ENCODE data around the gene HYI. TPM values are rescaled to one million over a fixed set of nuclear protein-coding genes. Genes with fewer than 3 reads are reported as not detected.

Gene HYI
- total RNA-seq, 5 donors from 2014 or later (not counting 1 experiment from before 2014, with no cell fraction given), result 14.9 to 27.4 (median 19.9) TPM

DNA sequence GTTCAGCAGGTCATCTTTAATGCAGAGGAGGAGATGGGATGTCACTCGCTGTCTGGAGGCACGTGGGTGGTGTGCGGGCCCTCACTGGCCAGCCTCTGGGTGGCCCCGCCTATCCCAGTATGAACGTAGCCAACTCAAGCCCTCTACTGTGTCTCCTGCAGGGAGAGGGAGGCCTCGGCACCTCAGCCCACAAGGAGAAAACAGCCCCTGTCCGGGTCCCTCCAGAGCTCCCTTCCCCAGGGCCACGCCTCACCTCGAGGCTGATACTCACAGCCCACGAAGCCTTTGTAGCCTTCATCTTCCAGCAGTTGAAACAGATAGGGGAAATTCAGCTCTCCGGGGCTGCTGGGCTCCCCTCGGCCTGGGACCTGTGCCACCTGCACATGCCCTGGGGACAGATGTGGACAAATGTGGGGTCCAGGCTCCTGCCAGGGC lies 2.6 kb downstream of the HYI start:
- H3K4me3 ChIP-seq (ENCODE audit: control insufficient read depth in 1 of 2, extremely low read depth in 1 of 2, low read length in 1 of 2), result no peak overlapping the region
- peaks cover 17 to 23% (median 21%) of the 10 kb centered on the region in 3 donors for H3K4me1 Mint-ChIP-seq
- no peak overlapping the region for H3K4me3 Mint-ChIP-seq
- DNase-seq (no peak), ATAC-seq (replicated peaks in 1 of 4) (no peak)
- H3K4me1 ChIP-seq (ENCODE audit: control insufficient read depth in 1 of 2, extremely low read depth in 1 of 2, insufficient read depth in 2 of 2, low read length in 2 of 2), result peaks cover 0 to 21% of the 10 kb centered on the region in 2 experiments
- no peaks in the 10 kb centered on the region for H3K9me3 ChIP-seq
- H3K36me3 Mint-ChIP-seq, result peaks cover 31% of the 10 kb centered on the region
- ChIA-PET POLR2A (no interaction called here), CTCF (no interaction called here)
- H3K27me3 Mint-ChIP-seq, result peaks cover 0 to 4% of the 10 kb centered on the region in 2 donors
- H3K36me3 ChIP-seq (ENCODE audit: control insufficient read depth in 2 of 2, extremely low read depth in 1 of 2, insufficient read depth in 1 of 2, low read length in 1 of 2), result peaks cover 2 to 40% of the 10 kb centered on the region in 2 donors
- peaks cover 0 to 6% of the 10 kb centered on the region in 2 experiments for H3K27me3 ChIP-seq (replicated peaks in 1 of 2; ENCODE audit: control insufficient read depth in 2 of 2, extremely low read depth in 1 of 2, insufficient read depth in 2 of 2, low read length in 1 of 2)
- H3K27ac Mint-ChIP-seq, result peak overlapping the region in 1 of 2 donors; percentile 52
- no peaks in the 10 kb centered on the region for H3K9me3 Mint-ChIP-seq
- H3K27ac ChIP-seq (ENCODE audit: low read length), result no peak overlapping the region
- 83% methylated on average over 8 of the region's 12 CpGs for WGBS (ENCODE audit: insufficient coverage)

GRCh38 chr1:43450251-43450941 lies 3.3 kb downstream of the HYI start:
- DNase-seq, result no peak

DNA sequence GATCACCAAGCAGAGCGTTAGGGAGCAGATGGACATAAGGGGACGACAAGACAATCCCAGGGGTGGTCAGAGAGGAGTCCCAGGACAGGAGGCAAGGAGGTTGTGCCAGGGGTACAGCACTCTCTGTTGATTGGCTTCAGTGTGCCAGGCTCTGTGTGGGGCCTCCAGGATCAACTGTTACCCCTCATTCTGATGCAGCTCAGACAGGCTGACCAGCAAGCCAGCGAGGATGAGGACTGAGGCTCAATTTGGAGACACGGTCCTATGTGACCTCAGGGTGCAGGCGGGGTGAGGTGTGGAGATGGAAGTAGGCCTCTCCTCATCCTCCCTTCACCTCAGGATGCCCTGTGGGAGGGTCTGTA lies 4.0 kb downstream of the HYI start:
- ChIA-PET POLR2A (no interaction called here), CTCF (no interaction called here)
- Mint-ChIP-seq H3K27ac (no peak overlapping the region), H3K36me3 (peaks cover 43% of the 10 kb centered on the region), H3K9me3 (no peaks in the 10 kb centered on the region), H3K4me1 (peaks cover 15 to 24% (median 18%) of the 10 kb centered on the region in 3 donors), H3K27me3 (peaks cover 0 to 4% of the 10 kb centered on the region in 2 donors), H3K4me3 (no peak overlapping the region)
- no peak overlapping the region for H3K27ac ChIP-seq (ENCODE audit: low read length)
- no peaks in the 10 kb centered on the region for H3K9me3 ChIP-seq
- no peak overlapping the region for H3K4me3 ChIP-seq (ENCODE audit: control insufficient read depth in 1 of 2, extremely low read depth in 1 of 2, low read length in 1 of 2)
- DNase-seq (no peak), ATAC-seq (replicated peaks in 1 of 4) (no peak)
- peaks cover 0 to 19% of the 10 kb centered on the region in 2 experiments for H3K4me1 ChIP-seq (ENCODE audit: control insufficient read depth in 1 of 2, extremely low read depth in 1 of 2, insufficient read depth in 2 of 2, low read length in 2 of 2)
- 96% methylated on average over 2 of the region's 5 CpGs for WGBS (ENCODE audit: insufficient coverage)
- H3K27me3 ChIP-seq (replicated peaks in 1 of 2; ENCODE audit: control insufficient read depth in 2 of 2, extremely low read depth in 1 of 2, insufficient read depth in 2 of 2, low read length in 1 of 2), result peaks cover 0 to 4% of the 10 kb centered on the region in 2 experiments
- H3K36me3 ChIP-seq (ENCODE audit: control insufficient read depth in 2 of 2, extremely low read depth in 1 of 2, insufficient read depth in 1 of 2, low read length in 1 of 2), result peaks cover 6 to 55% of the 10 kb centered on the region in 2 donors

More at GRCh38 chr1:43450251-43450941, 3.3 kb downstream of the HYI start:
- H3K4me1 Mint-ChIP-seq, result peaks cover 17 to 23% (median 21%) of the 10 kb centered on the region in 3 donors
- Histone ChIP-seq H3K27ac (ENCODE audit: low read length) (no peak overlapping the region), H3K4me1 (ENCODE audit: control insufficient read depth in 1 of 2, extremely low read depth in 1 of 2, insufficient read depth in 2 of 2, low read length in 2 of 2) (peaks cover 0 to 21% of the 10 kb centered on the region in 2 experiments), H3K36me3 (ENCODE audit: control insufficient read depth in 2 of 2, extremely low read depth in 1 of 2, insufficient read depth in 1 of 2, low read length in 1 of 2) (peaks cover 3 to 48% of the 10 kb centered on the region in 2 donors), H3K4me3 (ENCODE audit: control insufficient read depth in 1 of 2, extremely low read depth in 1 of 2, low read length in 1 of 2) (no peak overlapping the region), H3K9me3 (no peaks in the 10 kb centered on the region), H3K27me3 (replicated peaks in 1 of 2; ENCODE audit: control insufficient read depth in 2 of 2, extremely low read depth in 1 of 2, insufficient read depth in 2 of 2, low read length in 1 of 2) (peaks cover 0 to 6% of the 10 kb centered on the region in 2 experiments)
- H3K27ac Mint-ChIP-seq, result no peak overlapping the region
- 93% methylated on average over 8 of the region's 10 CpGs for WGBS (ENCODE audit: insufficient coverage)
- H3K9me3 Mint-ChIP-seq, result no peaks in the 10 kb centered on the region
- POLR2A ChIA-PET, result no interaction called here
- H3K36me3 Mint-ChIP-seq, result peaks cover 36% of the 10 kb centered on the region
- ATAC-seq (replicated peaks in 1 of 4), result no peak
- CTCF ChIA-PET, result no interaction called here
- peaks cover 0 to 4% of the 10 kb centered on the region in 2 donors for H3K27me3 Mint-ChIP-seq
- no peak overlapping the region for H3K4me3 Mint-ChIP-seq

- Histone ChIP-seq H3K4me3 (ENCODE audit: control insufficient read depth in 1 of 2, extremely low read depth in 1 of 2, low read length in 1 of 2) (no peak overlapping the region), H3K4me1 (ENCODE audit: control insufficient read depth in 1 of 2, extremely low read depth in 1 of 2, insufficient read depth in 2 of 2, low read length in 2 of 2) (peaks cover 0 to 14% of the 10 kb centered on the region in 2 experiments), H3K9me3 (no peaks in the 10 kb centered on the region), H3K36me3 (ENCODE audit: control insufficient read depth in 2 of 2, extremely low read depth in 1 of 2, insufficient read depth in 1 of 2, low read length in 1 of 2) (peaks cover 8 to 61% of the 10 kb centered on the region in 2 donors), H3K27ac (ENCODE audit: low read length) (no peak overlapping the region), H3K27me3 (replicated peaks in 1 of 2; ENCODE audit: control insufficient read depth in 2 of 2, extremely low read depth in 1 of 2, insufficient read depth in 2 of 2, low read length in 1 of 2) (no peaks in the 10 kb centered on the region)
- peaks cover 49% of the 10 kb centered on the region for H3K36me3 Mint-ChIP-seq
- DNase-seq (no peak), ATAC-seq (replicated peaks in 1 of 4) (no peak)
- H3K27me3 Mint-ChIP-seq, result no peaks in the 10 kb centered on the region
- POLR2A ChIA-PET, result no interaction called here
- no peaks in the 10 kb centered on the region for H3K9me3 Mint-ChIP-seq
- peaks cover 10 to 20% (median 12%) of the 10 kb centered on the region in 3 donors for H3K4me1 Mint-ChIP-seq
- no peak overlapping the region for H3K4me3 Mint-ChIP-seq
- WGBS (ENCODE audit: insufficient coverage), result 93% methylated on average over 11 of the region's 11 CpGs
- H3K27ac Mint-ChIP-seq, result peak overlapping the region; percentile 1 to 52
- CTCF ChIA-PET, result no interaction called here
Observed at GRCh38 chr1:43448955-43449707, 4.6 kb downstream of the HYI start.

DNA sequence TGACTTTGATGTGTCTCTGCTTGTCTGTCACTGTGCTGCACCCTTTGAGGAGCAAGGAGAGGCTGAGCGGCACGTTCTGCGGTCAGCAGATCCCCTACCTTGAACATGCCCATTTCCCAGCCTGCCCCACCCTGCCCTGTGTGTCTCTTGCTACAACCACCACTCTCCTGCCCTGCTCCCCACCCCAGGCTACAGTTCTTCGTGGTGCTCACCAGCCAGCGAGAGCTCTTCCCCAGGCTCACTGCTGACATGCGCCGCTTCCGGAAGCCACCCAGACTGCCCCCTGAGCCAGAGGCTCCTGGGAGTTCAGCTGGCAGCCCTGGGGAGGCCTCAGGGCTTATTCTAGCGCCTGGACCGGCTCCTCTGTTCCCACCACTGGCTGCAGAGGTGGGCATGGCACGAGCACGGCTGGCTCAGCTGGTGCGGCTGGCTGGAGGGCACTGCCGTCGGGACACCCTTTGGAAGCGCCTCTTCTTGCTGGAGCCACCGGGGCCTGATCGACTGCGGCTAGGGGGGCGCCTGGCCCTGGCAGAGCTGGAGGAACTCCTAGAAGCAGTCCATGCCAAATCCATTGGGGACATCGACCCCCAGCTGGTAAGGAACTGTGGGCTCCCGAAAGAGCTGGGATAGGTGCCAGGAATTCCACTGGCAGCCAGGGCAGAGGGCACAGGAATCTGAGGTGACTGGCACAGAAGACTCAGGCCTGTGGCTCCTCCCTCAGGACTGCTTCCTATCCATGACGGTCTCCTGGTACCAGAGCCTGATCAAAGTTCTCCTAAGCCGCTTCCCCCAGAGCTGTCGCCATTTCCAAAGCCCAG lies 5.6 kb downstream of the HYI start:
- Histone ChIP-seq H3K9me3 (no peaks in the 10 kb centered on the region), H3K36me3 (ENCODE audit: control insufficient read depth in 2 of 2, extremely low read depth in 1 of 2, insufficient read depth in 1 of 2, low read length in 1 of 2) (peaks cover 18 to 71% of the 10 kb centered on the region in 2 donors), H3K27me3 (replicated peaks in 1 of 2; ENCODE audit: control insufficient read depth in 2 of 2, extremely low read depth in 1 of 2, insufficient read depth in 2 of 2, low read length in 1 of 2) (no peaks in the 10 kb centered on the region), H3K4me1 (ENCODE audit: control insufficient read depth in 1 of 2, extremely low read depth in 1 of 2, insufficient read depth in 2 of 2, low read length in 2 of 2) (peaks cover 0 to 8% of the 10 kb centered on the region in 2 experiments), H3K4me3 (ENCODE audit: control insufficient read depth in 1 of 2, extremely low read depth in 1 of 2, low read length in 1 of 2) (no peak overlapping the region), H3K27ac (ENCODE audit: low read length) (no peak overlapping the region)
- POLR2A ChIA-PET, result interaction anchor here in 1 of 2 donors (0.5 kb wide), 1 partner anchor 59 kb away, joined by 3 read pairs; the partner anchor contains the start of gene MED8
- Mint-ChIP-seq H3K27ac (peak overlapping the region in 1 of 2 donors; percentile 52), H3K9me3 (no peaks in the 10 kb centered on the region), H3K27me3 (no peaks in the 10 kb centered on the region), H3K4me3 (no peak overlapping the region), H3K4me1 (peaks cover 6 to 15% (median 9%) of the 10 kb centered on the region in 3 donors), H3K36me3 (peaks cover 57% of the 10 kb centered on the region)
- 95% methylated on average over 22 of the region's 25 CpGs for WGBS (ENCODE audit: insufficient coverage)
- CTCF ChIA-PET, result interaction anchor here in 1 of 2 donors (1.2 kb wide), 1 partner anchor 8 kb away, joined by 3 read pairs; no protein-coding TSS in a partner anchor
- no peak for ATAC-seq (replicated peaks in 1 of 4)
- peak in 1 of 35 experiments; percentile 8 for DNase-seq
